ENCODE measurements around the gene ZNF683.

DNA sequence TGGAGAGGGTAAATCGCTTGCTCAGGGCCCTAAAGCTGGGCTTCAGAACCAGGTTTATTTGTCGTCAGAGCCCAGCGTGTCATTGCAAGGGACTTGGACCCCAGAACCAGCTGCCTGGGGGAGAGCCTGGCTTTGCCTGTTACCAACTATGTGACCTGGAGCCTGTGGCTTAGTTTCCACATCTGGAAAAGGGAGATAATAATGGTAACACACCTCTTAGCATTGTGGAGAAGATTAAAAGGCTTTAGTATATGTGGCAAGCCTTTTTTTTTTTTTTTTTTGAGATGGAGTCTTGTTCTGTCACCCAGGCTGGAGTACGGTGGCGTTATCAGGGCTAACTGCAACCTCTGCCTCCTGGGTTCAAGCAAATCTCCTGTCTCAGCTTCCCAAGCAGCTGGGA lies 42.3 kb downstream of the ZNF683 start:
- TF ChIP-seq, protein P1, sequence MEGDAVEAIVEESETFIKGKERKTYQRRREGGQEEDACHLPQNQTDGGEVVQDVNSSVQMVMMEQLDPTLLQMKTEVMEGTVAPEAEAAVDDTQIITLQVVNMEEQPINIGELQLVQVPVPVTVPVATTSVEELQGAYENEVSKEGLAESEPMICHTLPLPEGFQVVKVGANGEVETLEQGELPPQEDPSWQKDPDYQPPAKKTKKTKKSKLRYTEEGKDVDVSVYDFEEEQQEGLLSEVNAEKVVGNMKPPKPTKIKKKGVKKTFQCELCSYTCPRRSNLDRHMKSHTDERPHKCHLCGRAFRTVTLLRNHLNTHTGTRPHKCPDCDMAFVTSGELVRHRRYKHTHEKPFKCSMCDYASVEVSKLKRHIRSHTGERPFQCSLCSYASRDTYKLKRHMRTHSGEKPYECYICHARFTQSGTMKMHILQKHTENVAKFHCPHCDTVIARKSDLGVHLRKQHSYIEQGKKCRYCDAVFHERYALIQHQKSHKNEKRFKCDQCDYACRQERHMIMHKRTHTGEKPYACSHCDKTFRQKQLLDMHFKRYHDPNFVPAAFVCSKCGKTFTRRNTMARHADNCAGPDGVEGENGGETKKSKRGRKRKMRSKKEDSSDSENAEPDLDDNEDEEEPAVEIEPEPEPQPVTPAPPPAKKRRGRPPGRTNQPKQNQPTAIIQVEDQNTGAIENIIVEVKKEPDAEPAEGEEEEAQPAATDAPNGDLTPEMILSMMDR (IDR thresholded peaks at IDR 0.05; ENCODE audit: borderline replicate concordance, extremely low read depth, low read length, poor library complexity, severe bottlenecking): no peak
- TF ChIP-seq EZH2 (IDR thresholded peaks at IDR 0.05; ENCODE audit: borderline replicate concordance, low read depth, low read length, severe bottlenecking): no peak

Data from DND-41 (cell line).